ENCODE results near the gene CELSR1. TPM values are rescaled to one million over a fixed set of nuclear protein-coding genes. Genes with fewer than 3 reads are reported as not detected.

Gene CELSR1
- total RNA-seq, 3 donors from 2014 or later, result 0.22 to 0.63 (median 0.38) TPM

- ATAC-seq, result no peak
- H3K4me1 Mint-ChIP-seq (ENCODE audit: low read depth), result peaks cover 40% of the 10 kb centered on the region
- H3K4me3 Mint-ChIP-seq, result no peak overlapping the region
Observed at GRCh38 chr22:46338636-46339035, 198.8 kb downstream of the CELSR1 start.

GRCh38 chr22:46337870-46338269 is 199.6 kb downstream of the CELSR1 start:
- DNase-seq (no peak), ATAC-seq (no peak)
- Mint-ChIP-seq H3K9me3 (no peaks in the 10 kb centered on the region), H3K4me3 (peak overlapping the region; percentile 22), H3K4me1 (ENCODE audit: low read depth) (peaks cover 40% of the 10 kb centered on the region), H3K36me3 (ENCODE audit: insufficient read depth) (peaks cover 41% of the 10 kb centered on the region), H3K27me3 (ENCODE audit: low read depth) (no peaks in the 10 kb centered on the region)

More at GRCh38 chr22:46338636-46339035, 198.8 kb downstream of the CELSR1 start:
- Mint-ChIP-seq H3K36me3 (ENCODE audit: insufficient read depth) (peaks cover 45% of the 10 kb centered on the region), H3K27me3 (ENCODE audit: low read depth) (no peaks in the 10 kb centered on the region), H3K9me3 (no peaks in the 10 kb centered on the region)
- no peak for DNase-seq

GRCh38 chr22:46336119-46337078 is 201.0 kb downstream of the CELSR1 start:
- peaks cover 32% of the 10 kb centered on the region for H3K36me3 Mint-ChIP-seq (ENCODE audit: insufficient read depth)
- H3K4me1 Mint-ChIP-seq (ENCODE audit: low read depth), result peaks cover 38% of the 10 kb centered on the region
- DNase-seq (no peak), ATAC-seq (peak; percentile 19 to 20)
- peak overlapping the region; percentile 99 for H3K4me3 Mint-ChIP-seq
- H3K27me3 Mint-ChIP-seq (ENCODE audit: low read depth), result no peaks in the 10 kb centered on the region
- no peaks in the 10 kb centered on the region for H3K9me3 Mint-ChIP-seq

- ATAC-seq (peak; percentile 91 to 94), DNase-seq (peak; percentile 65)
- H3K36me3 Mint-ChIP-seq (ENCODE audit: insufficient read depth), result peaks cover 28% of the 10 kb centered on the region
- no peaks in the 10 kb centered on the region for H3K9me3 Mint-ChIP-seq
- no peaks in the 10 kb centered on the region for H3K27me3 Mint-ChIP-seq (ENCODE audit: low read depth)
- peaks cover 35% of the 10 kb centered on the region for H3K4me1 Mint-ChIP-seq (ENCODE audit: low read depth)
- H3K4me3 Mint-ChIP-seq, result peak within 1 kb of the TSS; percentile 99
Observed at GRCh38 chr22:46335201-46336118, 202.0 kb downstream of the CELSR1 start, which contains the start of gene TRMU. TRMU (plus strand) TSS chr22:46335714; CDS start chr22:46335765, 51 bp downstream.

GRCh38 chr22:46331496-46331895 is 205.9 kb downstream of the CELSR1 start:
- ATAC-seq (no peak), DNase-seq (no peak)
- peaks cover 3% of the 10 kb centered on the region for H3K36me3 Mint-ChIP-seq (ENCODE audit: insufficient read depth)
- peaks cover 10% of the 10 kb centered on the region for H3K4me1 Mint-ChIP-seq (ENCODE audit: low read depth)
- H3K9me3 Mint-ChIP-seq, result no peaks in the 10 kb centered on the region
- no peaks in the 10 kb centered on the region for H3K27me3 Mint-ChIP-seq (ENCODE audit: low read depth)
- H3K4me3 Mint-ChIP-seq, result no peak overlapping the region

GRCh38 chr22:46330426-46330825 is 207.0 kb downstream of the CELSR1 start:
- Mint-ChIP-seq H3K4me3 (no peak overlapping the region), H3K36me3 (ENCODE audit: insufficient read depth) (no peaks in the 10 kb centered on the region), H3K9me3 (no peaks in the 10 kb centered on the region), H3K27me3 (ENCODE audit: low read depth) (no peaks in the 10 kb centered on the region), H3K4me1 (ENCODE audit: low read depth) (peaks cover 7% of the 10 kb centered on the region)
- ATAC-seq (no peak), DNase-seq (no peak)

GRCh38 chr22:46329616-46330015 is 207.8 kb downstream of the CELSR1 start:
- DNase-seq, result no peak
- ATAC-seq, result no peak
- H3K27me3 Mint-ChIP-seq (ENCODE audit: low read depth), result no peaks in the 10 kb centered on the region
- H3K4me1 Mint-ChIP-seq (ENCODE audit: low read depth), result peaks cover 3% of the 10 kb centered on the region
- no peaks in the 10 kb centered on the region for H3K9me3 Mint-ChIP-seq
- H3K36me3 Mint-ChIP-seq (ENCODE audit: insufficient read depth), result no peaks in the 10 kb centered on the region
- H3K4me3 Mint-ChIP-seq, result no peak overlapping the region

- ATAC-seq (no peak), DNase-seq (no peak)
- Mint-ChIP-seq H3K4me1 (ENCODE audit: low read depth) (no peaks in the 10 kb centered on the region), H3K4me3 (no peak overlapping the region), H3K9me3 (no peaks in the 10 kb centered on the region), H3K27me3 (ENCODE audit: low read depth) (no peaks in the 10 kb centered on the region), H3K36me3 (ENCODE audit: insufficient read depth) (no peaks in the 10 kb centered on the region)
Observed at GRCh38 chr22:46328797-46329196, 208.6 kb downstream of the CELSR1 start.

- Mint-ChIP-seq H3K27me3 (ENCODE audit: low read depth) (no peaks in the 10 kb centered on the region), H3K36me3 (ENCODE audit: insufficient read depth) (no peaks in the 10 kb centered on the region), H3K4me3 (no peak overlapping the region), H3K4me1 (ENCODE audit: low read depth) (no peaks in the 10 kb centered on the region), H3K9me3 (no peaks in the 10 kb centered on the region)
- DNase-seq, result no peak
- no peak for ATAC-seq
Observed at GRCh38 chr22:46327691-46328465, 209.5 kb downstream of the CELSR1 start.

- H3K9me3 Mint-ChIP-seq, result no peaks in the 10 kb centered on the region
- no peaks in the 10 kb centered on the region for H3K4me1 Mint-ChIP-seq (ENCODE audit: low read depth)
- H3K27me3 Mint-ChIP-seq (ENCODE audit: low read depth), result no peaks in the 10 kb centered on the region
- ATAC-seq, result no peak
- no peak for DNase-seq
- H3K4me3 Mint-ChIP-seq, result no peak overlapping the region
- no peaks in the 10 kb centered on the region for H3K36me3 Mint-ChIP-seq (ENCODE audit: insufficient read depth)
Observed at GRCh38 chr22:46326066-46326680, 211.2 kb downstream of the CELSR1 start.

- Mint-ChIP-seq H3K4me1 (ENCODE audit: low read depth) (no peaks in the 10 kb centered on the region), H3K27me3 (ENCODE audit: low read depth) (no peaks in the 10 kb centered on the region), H3K9me3 (no peaks in the 10 kb centered on the region), H3K36me3 (ENCODE audit: insufficient read depth) (no peaks in the 10 kb centered on the region), H3K4me3 (no peak overlapping the region)
- DNase-seq, result no peak
- no peak for ATAC-seq
Observed at GRCh38 chr22:46323162-46323561, 214.3 kb downstream of the CELSR1 start.

- no peaks in the 10 kb centered on the region for H3K4me1 Mint-ChIP-seq (ENCODE audit: low read depth)
- no peaks in the 10 kb centered on the region for H3K9me3 Mint-ChIP-seq
- DNase-seq (no peak), ATAC-seq (no peak)
- no peak overlapping the region for H3K4me3 Mint-ChIP-seq
- no peaks in the 10 kb centered on the region for H3K27me3 Mint-ChIP-seq (ENCODE audit: low read depth)
- H3K36me3 Mint-ChIP-seq (ENCODE audit: insufficient read depth), result no peaks in the 10 kb centered on the region
Observed at GRCh38 chr22:46322711-46323110, 214.7 kb downstream of the CELSR1 start.

- no peaks in the 10 kb centered on the region for H3K4me1 Mint-ChIP-seq (ENCODE audit: low read depth)
- H3K4me3 Mint-ChIP-seq, result no peak overlapping the region
- H3K36me3 Mint-ChIP-seq (ENCODE audit: insufficient read depth), result no peaks in the 10 kb centered on the region
- no peaks in the 10 kb centered on the region for H3K27me3 Mint-ChIP-seq (ENCODE audit: low read depth)
- DNase-seq (no peak), ATAC-seq (no peak)
- H3K9me3 Mint-ChIP-seq, result no peaks in the 10 kb centered on the region
Observed at GRCh38 chr22:46320716-46321386, 216.6 kb downstream of the CELSR1 start.
